Fibroblast of the conjunctiva (primary cell): Measurements from ENCODE around the gene FAM209B.
"Not testable (repeated sequence)": the region's sequence is repeated elsewhere in the genome, so short reads cannot be mapped to it uniquely, and the experiment has no call there.

Source experiments
- DNase-seq: peaks from one replicate; pipeline ENCODE4 v3.0.0-alpha.2; 2010; ENCODE audit warnings: low read depth

FAM209B gene

DNA sequence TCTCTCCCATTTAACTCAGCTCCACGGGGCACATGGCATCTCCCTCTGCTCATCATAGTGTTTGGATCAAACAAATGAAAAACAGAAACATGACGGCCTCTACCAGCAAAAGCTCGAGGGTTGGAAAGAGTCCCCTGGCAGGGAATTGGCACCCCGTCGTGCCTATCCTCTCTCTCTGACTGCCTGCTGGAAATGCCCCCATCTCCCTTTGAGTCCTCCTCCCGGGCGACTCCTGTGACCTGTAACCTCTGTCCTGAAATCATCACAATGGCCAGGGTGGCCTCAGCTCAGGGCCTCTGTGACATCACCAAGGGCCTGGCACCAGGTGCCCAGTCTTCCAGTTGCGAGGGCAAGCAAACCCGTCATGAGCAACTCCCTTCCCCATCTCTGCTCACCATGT is at the start of gene FAM209B:
Gene FAM209B (plus strand): TSS at position 301 of the 400 bp plus-strand sequence. CDS start 96 bp downstream, at position 397.
- not testable (repeated sequence) for DNase-seq

DNA sequence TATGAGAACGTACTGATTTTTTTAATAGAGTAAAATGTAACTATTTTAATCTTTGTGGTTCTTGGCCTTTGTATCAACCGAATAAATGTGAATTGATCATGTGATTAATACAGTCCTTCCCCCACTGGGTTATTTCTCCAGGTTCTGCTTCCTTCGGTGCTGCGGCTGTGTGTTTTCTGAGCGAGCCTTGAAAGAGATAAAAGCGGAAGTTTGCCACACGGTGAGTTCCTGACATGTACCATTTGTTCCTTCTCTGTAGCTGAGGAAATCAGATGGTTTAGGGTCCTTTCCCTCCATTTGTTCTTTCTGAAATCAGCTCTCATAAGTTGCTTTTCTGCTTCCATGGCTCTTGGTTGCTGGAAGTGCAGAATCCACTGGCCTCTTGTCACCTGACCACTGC is 49.1 kb upstream of the FAM209B start:
- no peak for DNase-seq

DNA sequence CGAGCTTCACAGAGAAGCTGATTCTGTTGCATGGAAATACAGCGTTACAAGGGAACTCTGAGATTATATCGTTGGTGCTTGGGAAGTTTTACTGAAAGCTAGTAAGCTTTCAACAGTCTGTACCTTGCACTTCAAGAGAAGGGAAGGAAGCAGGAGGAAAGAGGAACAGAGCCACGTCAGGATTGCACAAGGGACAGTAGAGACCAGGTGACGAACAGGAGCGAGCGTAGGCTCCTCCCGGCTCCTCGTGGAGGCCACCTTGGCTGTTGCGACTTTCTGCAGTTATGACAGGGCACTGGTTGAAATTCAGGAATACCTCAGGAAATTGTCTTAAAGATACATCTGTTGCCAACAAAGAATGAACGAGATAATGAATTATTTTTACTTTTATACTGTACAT is 45.8 kb upstream of the FAM209B start:
- no peak for DNase-seq

GRCh38 chr20:56488566-56488965 is 44.5 kb upstream of the FAM209B start:
- DNase-seq = no peak

GRCh38 chr20:56501116-56501515 is 31.9 kb upstream of the FAM209B start:
- no peak for DNase-seq

GRCh38 chr20:56503916-56504315 is 29.1 kb upstream of the FAM209B start:
- DNase-seq = no peak

- DNase-seq = no peak
Measured at GRCh38 chr20:56504373-56505005, 28.6 kb upstream of the FAM209B start.

- no peak for DNase-seq
Measured at GRCh38 chr20:56506103-56506502, 26.9 kb upstream of the FAM209B start.

DNA sequence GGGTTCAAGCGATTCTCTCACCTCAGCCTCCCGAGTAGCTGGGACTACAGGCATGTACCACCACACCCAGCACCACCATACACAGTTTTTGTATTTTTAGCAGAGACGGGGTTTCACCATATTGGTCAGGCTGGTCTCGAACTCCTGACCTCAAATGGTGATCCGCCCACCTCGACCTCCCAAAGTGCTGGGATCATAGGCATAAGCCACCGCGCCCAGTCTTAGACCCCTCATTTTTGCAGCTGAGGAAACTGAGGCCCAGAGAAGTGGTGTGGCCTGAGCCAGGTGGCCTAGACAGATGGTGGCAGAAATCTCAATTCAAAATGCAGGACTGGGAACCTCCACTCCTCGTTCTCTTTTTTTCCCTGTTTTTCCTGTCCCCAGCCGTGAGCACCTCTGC is 21.1 kb upstream of the FAM209B start:
- DNase-seq = no peak

- DNase-seq = no peak
Measured at GRCh38 chr20:56513161-56514150, 19.6 kb upstream of the FAM209B start.

- no peak for DNase-seq
Measured at GRCh38 chr20:56516631-56517030, 16.4 kb upstream of the FAM209B start.

- DNase-seq = no peak
Measured at GRCh38 chr20:56517211-56517610, 15.8 kb upstream of the FAM209B start.

DNA sequence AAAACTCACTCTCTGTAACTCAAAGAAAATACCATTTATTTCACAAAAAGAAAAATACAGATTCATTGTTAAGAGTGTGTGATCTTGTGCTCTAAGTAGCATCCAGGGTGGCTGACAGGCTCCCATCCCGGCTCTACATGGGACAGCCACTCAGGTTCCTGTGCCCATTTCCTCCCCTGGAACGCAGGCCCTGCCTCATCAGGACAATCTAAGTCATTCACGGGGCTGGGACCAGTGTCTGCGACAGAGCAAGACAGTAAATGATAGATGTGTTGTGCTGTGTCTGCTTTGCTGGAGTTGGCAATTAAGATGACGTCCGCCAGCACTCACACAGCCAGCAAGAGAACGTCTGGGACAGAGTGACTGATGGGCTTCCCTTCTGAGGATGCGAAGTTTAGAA is 15.4 kb upstream of the FAM209B start:
- DNase-seq = no peak

DNA sequence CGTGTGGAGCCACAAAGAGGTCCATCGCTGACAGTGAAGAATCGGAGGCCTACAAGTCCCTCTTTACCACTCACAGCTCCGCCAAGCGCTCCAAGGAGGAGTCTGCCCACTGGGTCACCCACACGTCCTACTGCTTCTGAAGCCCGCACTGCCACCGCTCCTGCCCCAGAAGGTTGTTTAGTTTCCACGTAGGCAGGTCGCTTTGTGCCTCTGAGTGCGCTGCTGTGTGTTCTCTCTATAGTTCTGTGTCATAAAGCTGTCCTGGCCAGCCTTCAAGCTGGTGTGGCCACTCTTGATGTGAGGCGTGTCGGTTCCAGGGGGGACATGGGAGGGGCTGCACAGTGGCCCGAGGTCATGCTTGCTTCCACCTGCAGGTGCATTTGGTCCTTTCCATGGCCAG is 14.9 kb upstream of the FAM209B start:
- no peak for DNase-seq

DNA sequence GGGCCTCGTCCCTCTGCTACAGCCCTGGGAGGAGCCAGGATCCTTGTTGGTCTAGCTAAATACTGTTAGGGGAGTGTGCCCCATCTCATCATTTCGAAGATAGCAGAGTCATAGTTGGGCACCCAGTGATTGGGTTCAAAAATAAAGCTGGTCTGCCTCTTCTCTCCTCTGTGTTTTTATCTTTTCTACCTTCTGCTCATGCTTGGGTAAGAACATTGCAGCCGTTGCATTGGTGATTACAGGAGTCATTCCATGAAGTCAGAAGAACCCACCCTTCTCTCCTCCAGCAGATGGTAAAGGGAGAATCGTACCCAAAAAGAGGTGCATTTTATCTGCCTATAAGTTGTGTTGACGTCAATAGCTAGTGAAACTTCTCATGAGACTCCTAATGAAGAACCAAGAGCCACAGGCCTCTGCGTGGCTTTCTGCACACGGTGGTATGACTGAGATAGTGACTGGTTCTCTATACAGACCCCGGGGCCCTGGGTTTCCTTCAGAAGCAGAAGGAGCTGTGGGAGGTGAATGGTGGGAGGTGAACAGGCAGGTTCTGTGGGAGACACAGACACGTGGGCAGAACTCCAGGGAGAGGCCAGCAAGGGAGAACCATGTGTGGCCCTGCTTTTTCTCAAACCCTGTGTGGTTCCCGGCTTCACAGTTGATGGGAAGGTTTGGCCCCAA is 14.2 kb upstream of the FAM209B start:
- no peak for DNase-seq

DNA sequence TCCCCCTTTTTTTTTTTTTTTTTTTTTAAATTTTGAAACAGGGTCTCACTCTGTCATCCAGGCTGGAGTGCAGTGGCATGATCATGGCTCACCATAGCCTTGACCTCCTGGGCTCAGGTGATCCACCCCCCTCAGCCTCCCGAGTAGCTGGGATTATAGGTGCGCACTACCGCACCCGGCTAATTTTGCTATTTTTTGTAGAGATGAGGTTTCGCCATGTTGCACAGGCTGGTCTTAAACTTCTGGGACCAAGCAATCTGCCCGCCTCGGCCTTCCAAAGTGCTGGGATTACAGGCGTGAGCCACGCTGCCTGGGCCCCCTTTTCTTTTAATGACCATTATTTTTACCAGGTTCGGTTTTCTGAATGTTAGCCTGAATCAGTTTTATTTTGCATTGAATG is 13.5 kb upstream of the FAM209B start:
- DNase-seq = no peak

- no peak for DNase-seq
Measured at GRCh38 chr20:56520180-56520579, 12.9 kb upstream of the FAM209B start.

DNA sequence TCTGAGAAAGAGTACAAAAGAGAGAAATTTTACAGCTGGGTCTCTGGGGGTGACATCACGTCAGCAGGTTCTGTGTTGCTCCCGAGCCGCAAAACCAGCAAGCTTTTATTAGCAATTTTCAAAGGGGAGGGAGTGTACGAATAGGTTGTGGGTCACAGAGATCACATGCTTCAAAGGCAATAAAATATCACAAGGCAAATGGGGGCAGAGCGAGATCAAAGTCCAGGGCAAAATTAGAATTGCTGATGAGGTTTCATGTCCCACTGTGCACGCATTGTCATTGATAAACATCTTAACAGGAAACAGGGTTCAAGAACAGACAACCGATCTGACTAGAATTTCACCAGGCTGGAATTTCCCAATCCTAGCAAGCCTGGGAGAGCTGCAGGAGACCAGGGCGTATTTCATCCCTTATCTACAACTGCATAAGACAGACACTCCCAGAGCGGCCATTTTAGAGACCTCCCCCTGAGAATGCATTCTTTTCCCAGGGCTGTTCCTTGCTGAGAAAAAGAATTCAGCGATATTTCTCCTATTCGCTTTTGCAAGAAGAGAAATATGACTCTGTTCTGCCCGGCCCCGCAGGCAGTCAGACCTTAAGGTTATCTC is 12.2 kb upstream of the FAM209B start:
- not testable (repeated sequence) for DNase-seq

DNA sequence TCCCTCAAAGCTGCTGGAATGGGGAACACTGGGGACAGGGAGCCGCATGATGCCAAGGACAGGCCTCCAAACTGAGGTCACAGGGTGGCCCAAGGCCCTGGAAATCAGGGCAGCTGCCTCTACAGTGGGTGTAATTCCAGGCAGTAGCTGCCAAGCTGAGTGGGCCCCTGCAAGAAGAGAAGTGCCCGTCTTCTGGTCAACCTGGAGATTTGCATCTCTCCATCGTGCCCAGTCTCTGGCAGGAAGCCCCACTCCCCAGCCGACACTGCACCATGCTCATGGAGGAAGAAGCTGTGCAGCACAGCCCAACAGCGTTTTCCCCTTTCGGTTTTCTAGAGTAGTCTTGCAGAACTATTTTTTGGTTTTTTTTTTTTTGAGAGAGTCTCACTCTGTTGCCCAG is 10.7 kb upstream of the FAM209B start:
- DNase-seq = no peak

- not testable (repeated sequence) for DNase-seq
Measured at GRCh38 chr20:56524444-56524843, 8.6 kb upstream of the FAM209B start, which contains the start of gene FAM209A. Gene FAM209A (plus strand): TSS chr20:56524744. CDS start chr20:56524809, 65 bp downstream.

DNA sequence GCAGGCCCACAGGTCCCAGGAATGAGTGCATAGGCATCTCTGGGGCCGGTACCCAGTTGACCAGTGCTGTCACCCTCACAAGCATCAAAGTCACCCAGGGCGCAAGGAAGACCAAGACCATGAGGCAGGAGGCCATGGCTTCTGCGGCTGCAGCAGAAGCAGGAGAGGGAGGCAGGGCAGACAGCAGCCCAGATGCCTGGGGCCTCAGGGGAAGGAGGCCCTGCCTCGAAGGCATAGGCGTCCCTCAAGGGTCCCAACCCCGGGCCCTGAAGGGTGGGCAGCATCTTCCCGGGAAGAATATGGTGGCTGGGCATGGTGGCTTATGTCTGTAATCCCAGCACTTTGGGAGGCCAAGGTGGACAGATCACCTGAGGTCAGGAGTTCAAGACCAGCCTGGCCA is 5.5 kb upstream of the FAM209B start:
- no peak for DNase-seq

- DNase-seq = no peak
Measured at GRCh38 chr20:56537997-56538396, 5.0 kb downstream of the FAM209B start.
